ENCODE data around the gene LIFR. TPM values are rescaled to one million over a fixed set of nuclear protein-coding genes. Genes with fewer than 3 reads are reported as not detected.

The LIFR gene
- total RNA-seq, 1 donor = 39.8 TPM

DNA sequence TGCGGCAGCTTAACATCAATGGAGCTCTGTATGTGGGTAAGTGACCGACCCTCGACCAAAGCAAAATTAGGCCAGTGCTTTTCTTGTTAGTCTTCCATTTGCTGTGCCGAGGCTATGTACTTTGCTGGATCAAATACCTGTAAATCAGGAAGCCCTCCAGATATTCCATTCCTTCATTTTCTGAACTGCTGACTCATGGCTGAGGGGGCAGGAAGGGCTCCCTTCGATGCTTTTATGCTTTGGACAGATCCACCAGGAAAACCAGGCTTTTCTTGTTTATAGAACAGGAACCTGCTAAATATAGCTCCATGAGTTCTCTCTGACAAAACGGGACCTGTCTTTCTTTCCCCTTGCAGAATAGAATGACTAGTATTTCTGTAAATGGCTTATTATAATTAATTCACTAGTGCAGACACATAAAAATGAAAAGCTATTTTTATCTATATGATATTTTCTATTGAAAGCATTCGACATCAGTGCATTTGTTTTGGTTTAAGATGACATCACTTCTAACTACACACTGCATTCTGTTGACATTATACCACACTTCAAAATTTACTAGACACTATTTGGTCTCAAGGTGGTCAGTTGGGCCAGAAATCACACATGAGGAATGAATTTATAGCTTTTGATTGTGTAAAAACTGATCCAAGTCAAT, 93.3 kb downstream of the LIFR start:
- Histone ChIP-seq H3K4me1 (ENCODE audit: insufficient read depth, low read length) (peaks cover 56% of the 10 kb centered on the region), H2AFZ (ENCODE audit: low read length) (no peak overlapping the region), H3K4me3 (ENCODE audit: insufficient read depth, low read length) (no peak overlapping the region), H3K9me3 (ENCODE audit: low read depth, low read length) (no peaks in the 10 kb centered on the region), H3K79me2 (ENCODE audit: insufficient read depth, low read length) (no peaks in the 10 kb centered on the region), H3K36me3 (ENCODE audit: insufficient read depth, low read length) (no peaks in the 10 kb centered on the region), H3K27me3 (ENCODE audit: insufficient read depth, low read length) (no peaks in the 10 kb centered on the region), H3K27ac (ENCODE audit: low read depth, low read length) (peak overlapping the region; percentile 82), H3K4me2 (ENCODE audit: insufficient read depth, low read length) (peak overlapping the region; percentile 62), H4K20me1 (ENCODE audit: insufficient read depth, low read length) (no peaks in the 10 kb centered on the region)
- TF ChIP-seq, protein P1, sequence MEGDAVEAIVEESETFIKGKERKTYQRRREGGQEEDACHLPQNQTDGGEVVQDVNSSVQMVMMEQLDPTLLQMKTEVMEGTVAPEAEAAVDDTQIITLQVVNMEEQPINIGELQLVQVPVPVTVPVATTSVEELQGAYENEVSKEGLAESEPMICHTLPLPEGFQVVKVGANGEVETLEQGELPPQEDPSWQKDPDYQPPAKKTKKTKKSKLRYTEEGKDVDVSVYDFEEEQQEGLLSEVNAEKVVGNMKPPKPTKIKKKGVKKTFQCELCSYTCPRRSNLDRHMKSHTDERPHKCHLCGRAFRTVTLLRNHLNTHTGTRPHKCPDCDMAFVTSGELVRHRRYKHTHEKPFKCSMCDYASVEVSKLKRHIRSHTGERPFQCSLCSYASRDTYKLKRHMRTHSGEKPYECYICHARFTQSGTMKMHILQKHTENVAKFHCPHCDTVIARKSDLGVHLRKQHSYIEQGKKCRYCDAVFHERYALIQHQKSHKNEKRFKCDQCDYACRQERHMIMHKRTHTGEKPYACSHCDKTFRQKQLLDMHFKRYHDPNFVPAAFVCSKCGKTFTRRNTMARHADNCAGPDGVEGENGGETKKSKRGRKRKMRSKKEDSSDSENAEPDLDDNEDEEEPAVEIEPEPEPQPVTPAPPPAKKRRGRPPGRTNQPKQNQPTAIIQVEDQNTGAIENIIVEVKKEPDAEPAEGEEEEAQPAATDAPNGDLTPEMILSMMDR (IDR thresholded peaks at IDR 0.05; ENCODE audit: extremely low read depth, low read depth, low read length) = no peak
- peak; percentile 84 for DNase-seq (ENCODE audit: insufficient read length, low spot score, missing footprints)

DNA sequence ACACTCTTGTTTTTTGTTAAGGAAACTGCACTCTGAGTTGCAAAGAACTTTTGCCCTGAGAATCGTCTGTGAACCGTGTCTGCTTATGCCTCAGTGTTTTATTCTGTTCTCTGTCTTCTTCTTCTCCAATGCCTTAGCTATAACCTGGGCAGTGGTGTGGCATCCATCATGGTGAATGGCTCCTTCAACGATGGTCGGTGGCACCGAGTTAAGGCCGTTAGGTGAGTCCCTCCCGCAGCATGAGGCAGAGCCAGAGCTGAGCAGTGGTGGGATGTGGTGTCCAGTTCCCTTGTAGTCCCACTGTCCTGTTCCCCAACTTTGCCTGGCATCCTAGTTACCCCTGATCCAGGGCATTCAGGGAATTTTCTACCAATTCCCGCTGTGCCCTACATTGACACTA, 98.3 kb downstream of the LIFR start:
- Histone ChIP-seq H3K27ac (ENCODE audit: low read depth, low read length) (no peak overlapping the region), H3K27me3 (ENCODE audit: insufficient read depth, low read length) (no peaks in the 10 kb centered on the region), H3K4me3 (ENCODE audit: insufficient read depth, low read length) (no peak overlapping the region), H3K79me2 (ENCODE audit: insufficient read depth, low read length) (no peaks in the 10 kb centered on the region), H3K4me1 (ENCODE audit: insufficient read depth, low read length) (peaks cover 8% of the 10 kb centered on the region), H3K9me3 (ENCODE audit: low read depth, low read length) (no peaks in the 10 kb centered on the region), H4K20me1 (ENCODE audit: insufficient read depth, low read length) (no peaks in the 10 kb centered on the region), H2AFZ (ENCODE audit: low read length) (no peak overlapping the region), H3K36me3 (ENCODE audit: insufficient read depth, low read length) (peaks cover 24% of the 10 kb centered on the region), H3K4me2 (ENCODE audit: insufficient read depth, low read length) (no peak overlapping the region)
- TF ChIP-seq, protein P1 (IDR thresholded peaks at IDR 0.05; ENCODE audit: extremely low read depth, low read depth, low read length) = no peak
- no peak for DNase-seq (ENCODE audit: insufficient read length, low spot score, missing footprints)

DNA sequence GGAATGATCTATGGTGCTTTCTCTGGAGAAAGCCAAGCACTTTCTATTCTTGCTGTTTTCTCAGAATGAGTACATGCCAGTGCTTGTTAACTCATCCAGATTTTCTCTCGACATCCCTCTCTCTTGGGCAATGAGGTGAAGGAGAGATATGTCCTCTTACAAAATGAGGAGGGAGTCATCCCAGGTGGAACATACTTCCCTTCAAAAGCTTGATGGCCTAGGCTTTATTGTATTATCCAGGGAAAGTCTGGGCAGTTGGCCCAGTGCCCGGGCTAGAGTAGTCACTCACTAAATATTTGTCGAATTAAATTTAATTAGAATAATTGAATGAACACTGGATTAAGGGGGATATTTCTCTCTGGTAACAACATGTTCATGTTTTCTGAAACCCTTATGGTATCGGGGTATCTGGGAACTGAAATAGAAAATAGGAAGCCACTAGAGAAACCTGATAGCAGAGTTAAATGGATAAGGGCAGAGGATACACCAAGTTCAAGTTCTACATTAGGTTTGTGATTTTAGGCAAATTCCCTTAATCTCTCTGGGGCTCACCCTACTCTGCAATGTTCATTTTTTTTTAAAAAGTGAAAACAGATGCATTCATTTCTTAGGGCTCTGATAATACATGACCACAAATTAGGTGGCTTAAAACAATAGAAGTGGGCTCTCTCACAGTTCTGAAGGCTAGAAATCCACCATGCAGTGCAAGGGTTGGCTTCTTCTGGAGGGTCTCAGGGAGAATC, 99.6 kb downstream of the LIFR start:
- Histone ChIP-seq H4K20me1 (ENCODE audit: insufficient read depth, low read length) (no peaks in the 10 kb centered on the region), H3K36me3 (ENCODE audit: insufficient read depth, low read length) (peaks cover 33% of the 10 kb centered on the region), H3K4me1 (ENCODE audit: insufficient read depth, low read length) (no peaks in the 10 kb centered on the region), H3K4me3 (ENCODE audit: insufficient read depth, low read length) (no peak overlapping the region), H2AFZ (ENCODE audit: low read length) (no peak overlapping the region), H3K79me2 (ENCODE audit: insufficient read depth, low read length) (no peaks in the 10 kb centered on the region), H3K27ac (ENCODE audit: low read depth, low read length) (no peak overlapping the region), H3K4me2 (ENCODE audit: insufficient read depth, low read length) (no peak overlapping the region), H3K27me3 (ENCODE audit: insufficient read depth, low read length) (no peaks in the 10 kb centered on the region), H3K9me3 (ENCODE audit: low read depth, low read length) (no peaks in the 10 kb centered on the region)
- peak; percentile 79 for DNase-seq (ENCODE audit: insufficient read length, low spot score, missing footprints)
- TF ChIP-seq, protein P1 (IDR thresholded peaks at IDR 0.05; ENCODE audit: extremely low read depth, low read depth, low read length) = no peak

DNA sequence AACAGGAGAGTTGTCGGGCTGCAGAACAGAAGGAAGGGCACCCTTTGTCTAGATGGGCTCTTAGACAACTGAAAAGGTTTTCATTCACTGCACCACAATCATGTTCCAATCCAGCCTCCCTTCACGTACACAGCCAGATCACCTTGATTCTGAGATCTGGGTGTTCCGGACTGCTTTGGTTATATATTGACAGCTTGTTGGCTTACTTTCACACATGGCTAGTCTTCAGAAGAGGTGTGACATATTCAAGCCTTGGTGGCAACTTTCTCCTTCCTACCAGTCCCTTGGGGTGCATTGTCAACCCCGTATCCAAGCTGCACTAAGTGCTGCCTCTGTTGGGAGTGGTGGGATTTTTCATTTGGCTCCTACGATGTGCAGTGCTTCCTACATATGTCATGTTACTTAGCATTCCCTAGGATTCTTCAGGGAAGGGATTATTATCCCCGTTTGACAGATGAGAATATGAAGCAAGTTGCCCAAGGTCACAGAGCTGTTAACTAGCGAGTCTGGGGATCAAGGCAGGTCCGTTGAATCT, 100.6 kb downstream of the LIFR start:
- Histone ChIP-seq H3K9me3 (ENCODE audit: low read depth, low read length) (no peaks in the 10 kb centered on the region), H3K79me2 (ENCODE audit: insufficient read depth, low read length) (no peaks in the 10 kb centered on the region), H3K36me3 (ENCODE audit: insufficient read depth, low read length) (peaks cover 37% of the 10 kb centered on the region), H3K27me3 (ENCODE audit: insufficient read depth, low read length) (no peaks in the 10 kb centered on the region), H3K4me1 (ENCODE audit: insufficient read depth, low read length) (no peaks in the 10 kb centered on the region), H3K4me2 (ENCODE audit: insufficient read depth, low read length) (no peak overlapping the region), H4K20me1 (ENCODE audit: insufficient read depth, low read length) (no peaks in the 10 kb centered on the region), H3K4me3 (ENCODE audit: insufficient read depth, low read length) (no peak overlapping the region), H2AFZ (ENCODE audit: low read length) (no peak overlapping the region), H3K27ac (ENCODE audit: low read depth, low read length) (no peak overlapping the region)
- no peak for DNase-seq (ENCODE audit: insufficient read length, low spot score, missing footprints)
- TF ChIP-seq, protein P1 (IDR thresholded peaks at IDR 0.05; ENCODE audit: extremely low read depth, low read depth, low read length) = no peak

Data from osteoblast (primary cell).